CD4-positive, alpha-beta T cell treated with Interleukin-17A for 4 hours (primary cell): ENCODE results near the gene ZNF329.
A peak's percentile ranks its signal among the peaks of the same experiment; 100 is the strongest.
"Not testable (repeated sequence)": the region's sequence is repeated elsewhere in the genome, so short reads cannot be mapped to it uniquely, and the experiment has no call there.

Experiments
- DNase-seq: peaks from one replicate; pipeline ENCODE4 v3.0.0-alpha.2; 2020; ENCODE audit warnings: mixed read lengths

The ZNF329 gene

GRCh38 chr19:58150328-58150921, at the start of gene ZNF329:
Gene ZNF329 (minus strand): TSS chr19:58150789. CDS start chr19:58129503, 21,286 bp downstream.
- peak; percentile 94 for DNase-seq

DNA sequence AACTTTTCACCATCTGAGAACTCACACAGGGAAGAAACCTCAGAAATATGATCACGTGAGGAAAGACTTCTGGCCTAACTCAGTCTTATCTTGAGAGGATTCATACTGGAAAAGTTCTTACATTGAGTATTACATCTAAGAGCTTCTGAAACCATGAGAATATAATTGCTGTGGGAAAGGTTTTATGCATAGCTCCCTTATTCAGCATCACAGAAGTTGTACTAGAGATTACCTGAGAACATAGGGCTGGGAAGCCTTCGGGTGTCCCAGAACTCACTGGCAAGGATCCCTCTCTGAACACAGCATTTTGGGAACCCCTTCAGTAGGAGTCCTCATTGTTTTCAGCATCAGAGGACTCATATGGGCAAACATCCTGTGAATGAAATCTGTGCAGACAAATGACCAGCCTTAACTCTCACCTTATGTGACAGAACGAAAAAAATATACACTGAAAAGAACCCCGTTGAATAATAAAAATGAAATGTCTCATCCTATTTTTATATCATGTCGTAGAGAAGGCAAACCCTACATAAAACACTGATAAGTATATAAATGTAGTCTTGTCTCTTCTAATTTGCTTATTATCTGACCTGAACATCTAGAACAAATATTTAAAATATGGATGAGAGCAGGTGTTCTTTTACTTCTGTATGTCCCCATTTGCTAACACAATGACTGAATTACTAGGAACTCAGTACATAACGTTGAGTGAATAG, 46.5 kb upstream of the ZNF329 start:
- DNase-seq: no peak

- DNase-seq: no peak
Observed at GRCh38 chr19:58183817-58184215, 33.2 kb upstream of the ZNF329 start.

DNA sequence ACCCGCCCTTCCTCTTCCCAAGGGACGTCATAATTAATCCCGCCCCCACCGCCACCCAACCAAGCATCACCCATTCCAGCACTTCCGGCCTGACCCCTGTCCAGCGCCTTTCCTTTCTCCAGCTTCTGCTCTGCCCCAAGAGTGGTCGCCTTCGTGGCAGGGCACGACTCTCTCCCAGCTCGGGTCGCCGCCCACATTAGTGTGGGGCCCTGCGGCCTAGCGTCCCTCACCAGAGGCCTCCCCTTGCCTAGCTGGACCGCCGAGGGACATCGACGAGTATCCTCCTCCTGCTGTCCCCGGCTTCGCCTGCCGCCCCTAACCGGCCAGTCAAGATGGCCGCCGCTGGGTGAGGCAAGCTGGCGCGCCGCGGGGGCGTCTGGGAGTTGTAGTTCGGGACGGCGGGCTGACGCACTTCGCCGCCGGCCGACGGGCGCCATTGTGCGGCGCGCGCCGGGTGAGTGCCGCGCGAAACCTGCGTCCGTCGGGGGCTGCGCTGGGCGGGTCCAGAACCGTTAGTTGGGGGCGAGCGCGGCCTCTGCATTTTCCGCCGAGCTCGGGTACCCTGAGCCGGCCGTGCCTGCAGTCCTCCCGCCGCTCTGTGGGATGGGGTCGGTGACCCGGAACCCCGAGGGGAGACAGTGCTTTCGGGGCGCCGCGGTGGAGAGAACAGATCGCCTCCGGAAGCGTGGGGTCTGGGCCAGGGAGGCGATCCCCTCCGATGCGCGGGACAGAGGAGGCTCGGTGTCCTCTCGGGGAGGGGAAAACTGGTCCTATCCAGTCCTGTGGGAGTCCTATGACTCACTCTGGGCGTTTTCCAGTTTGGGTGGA, 32.6 kb upstream of the ZNF329 start, which contains the start of gene ZNF274:
ZNF274 (plus strand) TSS at position 73 of the 828 bp plus-strand sequence. CDS start 905 bp downstream, outside the sequence.
- DNase-seq: peak; percentile 94

GRCh38 chr19:58182577-58182988, 32.0 kb upstream of the ZNF329 start:
- DNase-seq: peak; percentile 88

DNA sequence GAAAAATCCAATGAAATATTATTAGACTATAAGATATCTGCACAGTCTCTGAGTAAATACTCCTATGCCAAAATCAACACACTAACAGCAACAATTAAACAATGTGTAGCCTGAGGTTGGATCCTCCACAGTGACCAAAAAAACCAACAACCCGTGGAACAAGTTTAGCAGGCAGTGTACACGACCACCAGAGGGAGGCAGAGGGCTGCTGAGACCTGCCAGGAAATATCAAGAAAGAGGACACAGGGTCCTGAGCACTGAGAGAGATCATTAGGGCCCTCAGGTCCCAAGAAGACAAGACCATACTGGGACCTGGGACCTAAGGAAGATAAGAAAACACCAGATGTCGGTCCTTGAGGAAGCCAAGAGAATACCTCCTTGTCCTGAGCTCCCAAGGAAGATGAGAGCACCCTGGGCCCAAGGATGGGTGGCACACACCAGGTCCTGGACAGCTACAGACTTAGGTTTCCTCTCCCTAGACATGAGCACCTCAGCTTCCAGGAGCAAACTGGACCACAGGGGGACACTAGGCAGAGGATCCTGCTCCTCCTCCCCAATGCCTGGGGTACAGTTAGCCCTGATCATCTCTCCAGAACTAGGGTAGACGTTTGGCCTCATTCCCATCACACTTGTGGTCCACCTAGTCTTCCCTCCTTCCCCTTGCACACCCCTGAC, 31.4 kb upstream of the ZNF329 start:
- peak; percentile 64 for DNase-seq

DNA sequence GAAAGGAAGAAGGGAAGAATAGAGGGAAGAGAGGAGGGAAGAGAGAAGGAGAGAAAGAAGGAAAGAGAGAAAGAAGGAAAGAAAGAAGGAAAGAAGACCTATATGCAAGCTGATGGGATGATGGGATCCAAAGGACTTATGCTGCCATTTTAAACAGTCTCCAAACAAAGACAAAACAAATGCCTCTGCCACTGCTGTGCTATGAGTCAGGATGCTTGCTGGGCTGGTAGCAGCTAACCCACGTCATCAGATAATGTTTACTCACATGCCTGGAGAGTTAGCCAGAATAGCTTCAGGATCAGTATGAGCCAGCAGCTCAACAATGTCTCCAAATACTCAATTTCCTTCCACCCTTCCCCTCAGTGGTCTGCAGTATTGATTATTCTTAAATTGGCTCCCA, 20.3 kb upstream of the ZNF329 start:
- DNase-seq: no peak

- DNase-seq: no peak
Observed at GRCh38 chr19:58166708-58167280, 16.2 kb upstream of the ZNF329 start.

DNA sequence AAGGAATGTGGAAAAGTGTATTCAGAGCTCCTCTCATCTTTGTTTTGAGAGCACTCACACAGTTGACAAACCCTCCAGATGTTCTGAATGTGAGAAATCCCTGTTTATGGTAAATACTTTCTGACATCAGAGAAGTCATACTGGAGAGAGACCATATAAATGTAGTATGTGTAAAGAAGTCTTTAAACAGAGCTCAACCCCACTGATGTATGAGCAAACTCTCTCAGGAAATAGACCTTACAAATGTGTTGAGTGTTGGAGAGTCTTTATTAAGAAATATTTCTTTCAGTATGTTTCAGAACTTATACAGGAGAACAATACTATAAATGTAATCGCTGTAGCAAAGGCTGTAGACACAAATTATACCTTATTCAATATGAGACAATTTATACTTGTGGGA, 15.7 kb upstream of the ZNF329 start:
- DNase-seq: no peak

GRCh38 chr19:58157045-58157728, 6.6 kb upstream of the ZNF329 start:
- DNase-seq: no peak

GRCh38 chr19:58154679-58155648, 4.4 kb upstream of the ZNF329 start:
- peak; percentile 99 for DNase-seq

DNA sequence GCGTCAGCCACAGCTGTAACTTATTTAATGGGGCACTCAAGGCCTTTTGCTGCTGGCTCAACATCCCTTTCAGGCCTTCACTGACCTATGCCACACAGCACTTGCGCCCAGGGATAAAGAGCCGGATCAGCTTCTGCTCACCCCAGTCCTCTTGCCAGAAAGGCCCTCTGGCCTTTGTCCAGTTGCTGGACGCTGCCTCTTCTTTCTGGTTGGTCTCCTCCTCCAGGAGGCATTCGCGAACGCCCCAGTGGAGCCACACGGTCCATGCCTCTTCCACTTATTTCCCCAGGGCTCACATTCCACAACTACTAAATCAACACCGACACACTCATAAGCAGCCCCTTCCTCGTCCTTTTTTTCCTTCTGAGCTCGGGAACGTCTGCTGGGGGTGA, 3.7 kb upstream of the ZNF329 start:
- peak; percentile 3 for DNase-seq

- no peak for DNase-seq
Observed at GRCh38 chr19:58153386-58153785, 2.8 kb upstream of the ZNF329 start.

GRCh38 chr19:58147475-58147874, 3.1 kb downstream of the ZNF329 start:
- DNase-seq: not testable (repeated sequence)

DNA sequence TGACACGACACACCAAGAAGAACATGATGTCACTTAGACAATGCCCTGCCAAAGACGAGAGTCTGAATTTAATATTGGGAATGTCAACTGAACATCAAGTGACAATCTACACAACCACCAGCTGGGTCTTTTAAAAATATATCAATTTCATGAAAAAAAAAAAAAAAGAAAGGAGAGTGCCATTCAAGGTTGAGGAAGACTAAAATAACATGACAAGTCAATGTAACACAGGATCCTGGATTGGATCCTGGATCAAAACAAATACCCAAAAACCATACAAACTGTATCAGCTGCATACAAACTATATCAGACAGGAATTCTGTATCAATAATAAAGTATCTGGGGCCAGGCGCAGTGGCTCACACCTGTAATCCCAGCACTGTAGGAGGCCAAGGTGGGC, 4.7 kb downstream of the ZNF329 start:
- no peak for DNase-seq

- no peak for DNase-seq
Observed at GRCh38 chr19:58134244-58134643, 16.3 kb downstream of the ZNF329 start.

DNA sequence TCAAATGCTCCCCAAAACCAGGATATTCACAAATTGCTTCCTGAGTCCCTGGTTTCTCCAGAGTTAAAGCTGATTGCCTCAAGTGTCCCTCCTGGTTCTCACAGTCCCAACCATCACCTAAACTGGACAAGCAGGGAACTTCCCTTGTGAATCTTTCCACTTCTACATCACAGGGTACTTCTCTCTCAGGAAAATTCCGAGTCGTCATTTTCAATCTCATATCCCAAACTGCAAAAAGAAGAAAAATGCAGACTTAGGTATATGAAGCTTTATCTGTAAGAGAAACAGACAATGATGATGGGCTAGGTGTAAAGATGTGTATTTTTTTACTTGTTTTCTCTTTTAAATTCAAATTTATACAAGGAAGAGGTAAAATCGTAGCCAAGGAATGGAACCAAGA, 21.3 kb downstream of the ZNF329 start:
- no peak for DNase-seq

DNA sequence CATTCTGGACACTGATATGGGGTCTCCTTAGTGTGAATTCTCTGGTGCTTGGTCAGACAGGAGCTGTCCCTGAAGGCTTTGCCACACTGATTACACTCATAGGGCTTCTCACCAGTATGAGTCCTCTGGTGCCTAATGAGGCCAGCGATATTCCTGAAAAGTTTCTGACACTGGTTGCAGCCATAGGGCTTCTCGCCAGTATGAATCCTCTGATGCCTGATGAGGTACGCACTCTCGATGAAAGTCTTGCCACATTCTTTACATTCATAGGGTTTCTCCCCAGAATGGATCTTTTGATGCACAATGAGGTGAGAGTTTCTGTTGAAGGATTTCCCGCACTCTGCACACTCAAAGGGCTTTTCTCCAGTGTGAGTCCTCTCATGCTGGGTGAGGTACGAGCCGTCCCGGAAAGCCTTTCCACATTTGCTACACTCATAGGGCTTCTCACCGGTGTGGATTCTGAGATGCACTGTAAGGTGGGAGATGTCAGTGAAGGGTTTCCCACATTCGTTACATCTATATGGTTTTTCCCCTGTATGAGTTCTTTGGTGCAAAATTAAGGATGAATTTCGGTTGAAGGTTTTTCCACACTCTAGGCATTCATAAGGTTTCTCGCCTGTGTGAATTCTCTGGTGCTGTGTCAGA, 22.4 kb downstream of the ZNF329 start:
- DNase-seq: no peak

DNA sequence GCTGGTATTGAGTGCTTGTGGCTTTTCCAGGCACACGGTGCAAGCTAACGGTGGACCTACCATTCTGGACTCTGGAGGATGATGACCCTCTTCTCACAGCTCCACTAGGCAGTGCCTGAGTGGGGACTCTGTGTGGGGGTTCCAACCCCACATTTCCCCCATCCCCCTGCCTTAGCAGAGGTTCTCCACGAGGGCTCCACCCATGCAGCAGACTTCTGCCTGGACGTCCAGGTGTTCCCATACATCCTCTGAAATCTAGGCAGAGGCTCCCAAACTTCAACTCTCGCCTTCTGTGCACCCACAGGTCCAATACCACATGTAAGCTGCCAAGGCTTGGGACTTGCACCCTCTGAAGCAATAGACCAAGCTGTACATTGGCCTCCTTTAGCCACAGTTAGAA, 27.2 kb downstream of the ZNF329 start:
- no peak for DNase-seq
